H9 (cell line): ENCODE data around the gene FYCO1. TPM values are rescaled to one million over a fixed set of nuclear protein-coding genes. Genes with fewer than 3 reads are reported as not detected.

Source experiments
- DNase-seq: peaks from one replicate; pipeline ENCODE4 v3.0.0-alpha.2; 2017
- H2AFZ ChIP-seq: one replicate; pipeline ENCODE4 v1.6.1; 2013; ENCODE audit warnings: mild to moderate bottlenecking, low read length, control low read depth, moderate library complexity
- H2AK5ac ChIP-seq: 2 replicates; pipeline ENCODE4 v1.6.1; 2013; ENCODE audit warnings: low read length, control low read depth, mixed read lengths; ENCODE audit not compliant: insufficient read length
- H2BK120ac ChIP-seq: one replicate; pipeline ENCODE4 v1.6.1; 2013; ENCODE audit warnings: low read depth, mild to moderate bottlenecking, low read length, control low read depth, inconsistent platforms; ENCODE audit not compliant: poor library complexity, severe bottlenecking
- H2BK12ac ChIP-seq: 2 replicates; pipeline ENCODE4 v1.6.1; 2013; ENCODE audit warnings: low read length, control low read depth, mixed read lengths, low read depth; ENCODE audit not compliant: insufficient read length
- H2BK15ac ChIP-seq: 2 replicates; pipeline ENCODE4 v1.6.1; 2013; ENCODE audit warnings: low read depth, low read length, control low read depth
- H2BK20ac ChIP-seq: one replicate; pipeline ENCODE4 v1.6.1; 2013; ENCODE audit warnings: low read depth, mild to moderate bottlenecking, low read length, control low read depth, inconsistent platforms; ENCODE audit not compliant: poor library complexity, severe bottlenecking
- H2BK5ac ChIP-seq: 2 replicates; pipeline ENCODE4 v1.6.1; 2013; ENCODE audit warnings: low read length, control low read depth, mixed read lengths; ENCODE audit not compliant: insufficient read length
- H3K14ac ChIP-seq: 2 replicates; pipeline ENCODE4 v1.6.1; 2013; ENCODE audit warnings: low read length, control low read depth; ENCODE audit not compliant: insufficient read depth
- H3K18ac ChIP-seq: 2 replicates; pipeline ENCODE4 v1.6.1; 2013; ENCODE audit warnings: low read depth, mild to moderate bottlenecking, mixed read lengths, low read length, control low read depth; ENCODE audit not compliant: insufficient read length
- H3K23ac ChIP-seq: 2 replicates; pipeline ENCODE4 v1.6.1; 2013; ENCODE audit warnings: low read length, control low read depth, mixed read lengths, low read depth; ENCODE audit not compliant: insufficient read length
- H3K23me2 ChIP-seq: 2 replicates; pipeline ENCODE4 v1.6.1; 2013; ENCODE audit warnings: low read depth, mild to moderate bottlenecking, mixed read lengths, low read length, control low read depth; ENCODE audit not compliant: insufficient read length, poor library complexity, severe bottlenecking
- H3K27ac ChIP-seq: 2 replicates; pipeline ENCODE4 v1.5.1; 2013; ENCODE audit warnings: low read length, control low read depth, mixed read lengths, low read depth; ENCODE audit not compliant: insufficient read length
- H3K27me3 ChIP-seq: 2 replicates; pipeline ENCODE4 v1.6.1; 2013; ENCODE audit warnings: low read length, control low read depth, inconsistent platforms; ENCODE audit not compliant: insufficient read depth
- H3K4ac ChIP-seq: 2 replicates; pipeline ENCODE4 v1.6.1; 2013; ENCODE audit warnings: low read depth, mild to moderate bottlenecking, control low read depth, inconsistent platforms, low read length, moderate library complexity
- H3K4me1 ChIP-seq: 2 replicates; pipeline ENCODE4 v1.6.1; 2013; ENCODE audit warnings: low read length, control low read depth, inconsistent platforms; ENCODE audit not compliant: insufficient read depth
- H3K4me2 ChIP-seq: 2 replicates; pipeline ENCODE4 v1.6.1; 2013; ENCODE audit warnings: low read length, control low read depth, mixed read lengths; ENCODE audit not compliant: insufficient read length, insufficient read depth
- H3K56ac ChIP-seq: 2 replicates; pipeline ENCODE4 v1.6.1; 2013; ENCODE audit warnings: low read depth, mild to moderate bottlenecking, mixed read lengths, low read length, control low read depth; ENCODE audit not compliant: insufficient read length
- H3K79me1 ChIP-seq: 2 replicates; pipeline ENCODE4 v1.6.1; 2013; ENCODE audit warnings: low read depth, mild to moderate bottlenecking, moderate library complexity, low read length, control low read depth, inconsistent platforms; ENCODE audit not compliant: insufficient read depth, poor library complexity, severe bottlenecking
- H3K79me2 ChIP-seq: 2 replicates; pipeline ENCODE4 v1.6.1; 2013; ENCODE audit warnings: low read length, control low read depth, inconsistent platforms; ENCODE audit not compliant: insufficient read depth
- H3K9ac ChIP-seq: 2 replicates; pipeline ENCODE4 v1.6.1; 2013; ENCODE audit warnings: low read length, control low read depth, mixed read lengths; ENCODE audit not compliant: insufficient read length; ENCODE audit errors: extremely low read depth
- H3K9me3 ChIP-seq: one replicate; pipeline ENCODE4 v1.6.1; 2013; ENCODE audit warnings: low read depth, low read length, inconsistent platforms; ENCODE audit not compliant: control insufficient read depth
- H3T11ph ChIP-seq: one replicate; pipeline ENCODE4 v1.6.1; 2013; ENCODE audit warnings: mild to moderate bottlenecking, low read length, control low read depth, inconsistent platforms
- H4K20me1 ChIP-seq: one replicate; pipeline ENCODE4 v1.6.1; 2013; ENCODE audit not compliant: control insufficient read depth, insufficient read length, insufficient read depth
- H4K5ac ChIP-seq: 2 replicates; pipeline ENCODE4 v1.6.1; 2013; ENCODE audit warnings: low read depth, mild to moderate bottlenecking, mixed read lengths, low read length, control low read depth; ENCODE audit not compliant: insufficient read length
- H4K8ac ChIP-seq: replicated peaks from 2 replicates; pipeline ENCODE4 v1.6.1; 2013; ENCODE audit warnings: low read length, control low read depth, mixed read lengths, low read depth; ENCODE audit not compliant: insufficient read length
- H4K91ac ChIP-seq: 2 replicates; pipeline ENCODE4 v1.6.1; 2013; ENCODE audit warnings: low read depth, mild to moderate bottlenecking, moderate library complexity, mixed read lengths, low read length, control low read depth; ENCODE audit not compliant: insufficient read length
- H3K27ac Mint-ChIP-seq, 3 experiments: 2 replicates in 2 of 3; 3 replicates in 1 of 3; pipeline ENCODE4 v1.8.0; 2020 to 2021; ENCODE audit warnings: mixed read lengths in 3 of 3, mild to moderate bottlenecking in 1 of 3, moderate library complexity in 1 of 3
- H3K27me3 Mint-ChIP-seq: 2 replicates; pipeline ENCODE4 v1.8.0; 2021; ENCODE audit warnings: low read depth, mild to moderate bottlenecking, moderate library complexity, mixed read lengths
- H3K36me3 Mint-ChIP-seq, 3 experiments: 2 replicates in 2 of 3; 3 replicates in 1 of 3; pipeline ENCODE4 v1.8.0; 2020 to 2021; ENCODE audit warnings: low read depth in 3 of 3, mixed read lengths in 3 of 3; ENCODE audit not compliant: insufficient read depth in 1 of 3
- H3K4me1 Mint-ChIP-seq, 2 experiments: 2 replicates each; pipeline ENCODE4 v1.8.0; 2020; ENCODE audit warnings: mixed read lengths in 2 of 2
- H3K4me3 Mint-ChIP-seq, 2 experiments: 2 replicates in 1 of 2; 3 replicates in 1 of 2; pipeline ENCODE4 v1.8.0; 2020 to 2021; ENCODE audit warnings: mild to moderate bottlenecking in 2 of 2, mixed read lengths in 2 of 2, moderate library complexity in 1 of 2
- H3K9me3 Mint-ChIP-seq, 2 experiments: 2 replicates in 1 of 2; 3 replicates in 1 of 2; pipeline ENCODE4 v1.8.0; 2020; ENCODE audit warnings: mild to moderate bottlenecking in 2 of 2, mixed read lengths in 2 of 2, moderate library complexity in 1 of 2
- CTCF ChIP-seq: fragments of 200-600 bp; sonication (generic); conservative IDR thresholded peaks from 3 replicates; pipeline ENCODE4 v1.8.0; 2021; ENCODE audit warnings: antibody characterized with exemption, mild to moderate bottlenecking
- WGBS: extraction: QIAGEN DNeasy Blood & Tissue Kit; methylation state at CpG from one replicate; pipeline ENCODE4 v1.1.7; 2013; ENCODE audit warnings: missing lambda C conversion rate, low lambda C conversion rate, mixed read lengths; ENCODE audit not compliant: insufficient read length; ENCODE audit errors: extremely low coverage; 5-methylcytosine and 5-hydroxymethylcytosine counted together
- total RNA-seq: library from RNA; stranded (reverse); gene quantifications from 2 replicates; pipeline ENCODE4 v1.2.1, GENCODE V29; 2021

Gene FYCO1
- total RNA-seq, 1 experiment from 2014 or later: 10.4 TPM

- no peaks in the 10 kb centered on the region for H3K79me2 ChIP-seq
- H2BK20ac ChIP-seq: no peak overlapping the region
- no peaks in the 10 kb centered on the region for H3K9me3 ChIP-seq
- H4K91ac ChIP-seq: no peak overlapping the region
- H4K5ac ChIP-seq: no peak overlapping the region
- H3K18ac ChIP-seq: no peak overlapping the region
- H3K14ac ChIP-seq: no peak overlapping the region
- no peaks in the 10 kb centered on the region for H4K20me1 ChIP-seq
- no peaks in the 10 kb centered on the region for H3K27me3 Mint-ChIP-seq
- no peak overlapping the region for H3T11ph ChIP-seq
- no peaks in the 10 kb centered on the region for H3K23me2 ChIP-seq
- H4K8ac ChIP-seq: no peak overlapping the region
- no peaks in the 10 kb centered on the region for H3K4me1 Mint-ChIP-seq
- no peaks in the 10 kb centered on the region for H3K9me3 Mint-ChIP-seq
- no peak overlapping the region for H2AFZ ChIP-seq
- no peak overlapping the region for H3K4me3 Mint-ChIP-seq
- H3K27me3 ChIP-seq: no peaks in the 10 kb centered on the region
- no peak overlapping the region for H3K56ac ChIP-seq
- no peak overlapping the region for H3K4me2 ChIP-seq
- H3K79me1 ChIP-seq: no peaks in the 10 kb centered on the region
- H3K36me3 Mint-ChIP-seq: peaks cover 38 to 91% (median 88%) of the 10 kb centered on the region in 3 experiments; a peak in 6 of 7 replicates
- H3K4me1 ChIP-seq: no peaks in the 10 kb centered on the region
- no peak overlapping the region for H3K27ac Mint-ChIP-seq
- no peak overlapping the region for H2BK12ac ChIP-seq
- H2BK5ac ChIP-seq: no peak overlapping the region
- no peak overlapping the region for H3K9ac ChIP-seq
- no peak overlapping the region for H3K4ac ChIP-seq
- H2AK5ac ChIP-seq: no peak overlapping the region
- WGBS: no CpG with 5 or more reads among the region's 5 CpGs
- no peak overlapping the region for H2BK120ac ChIP-seq
- no peak overlapping the region for H2BK15ac ChIP-seq
- H3K23ac ChIP-seq: no peak overlapping the region
- TF ChIP-seq CTCF: no peak
- no peak overlapping the region for H3K27ac ChIP-seq
- DNase-seq: no peak
These were observed 38.0 kb downstream of the FYCO1 start for GRCh38 chr3:45957586-45957985.
